Right ventricle myocardium inferior (tissue), 1 donor: ENCODE data around the gene PTPN6. TPM values are rescaled to one million over a fixed set of nuclear protein-coding genes. Genes with fewer than 3 reads are reported as not detected.

Experiments
- ATAC-seq: fragments of 200-7000 bp; cut with Tn5 transposase; one replicate; pipeline ENCODE4 v1.9.1; 2020; ENCODE audit warnings: mild to moderate bottlenecking, moderate library complexity
- DNase-seq: peaks from one replicate; pipeline ENCODE4 v3.0.0; 2021; ENCODE audit errors: missing footprints
- intact Hi-C: fragments of 100-400 bp; cut with DNase I; formaldehyde crosslinking; loops from one replicate; pipeline ENCODE4 v1.11.0; 2022
- total RNA-seq: library from RNA; stranded (reverse); fragmentation: NEBNext Ultra II Directional; extraction: Animal tissue kit (Norgen Biotek cat#: 25700); gene quantifications from one replicate; pipeline ENCODE4 v1.2.1, GENCODE V29; 2021
- donor health status: DM: no; HTN: yes; CAD: no; lungs with severe emphysema.

PTPN6 gene
- total RNA-seq, 1 donor from 2014 or later: 9.1 TPM

GRCh38 chr12:6961278-6961694 is 10.1 kb downstream of the PTPN6 start:
- peak; percentile 21 for ATAC-seq
- intact Hi-C loops: no loop called here

GRCh38 chr12:6961695-6962284 is 10.6 kb downstream of the PTPN6 start:
- ATAC-seq: peak; percentile 45
- intact Hi-C loops: no loop called here

More at GRCh38 chr12:6961278-6961694, 10.1 kb downstream of the PTPN6 start:
- peak; percentile 81 for DNase-seq

GRCh38 chr12:6962285-6963015 is 11.3 kb downstream of the PTPN6 start:
- DNase-seq (peak; percentile 44), ATAC-seq (no peak)
- intact Hi-C loops: no loop called here

More at GRCh38 chr12:6961695-6962284, 10.6 kb downstream of the PTPN6 start:
- peak; percentile 78 for DNase-seq

GRCh38 chr12:6963016-6963731 is 12.0 kb downstream of the PTPN6 start:
- peak; percentile 53 for DNase-seq
- intact Hi-C loops: no loop called here
- no peak for ATAC-seq

- intact Hi-C loops: no loop called here
- DNase-seq (peak; percentile 63), ATAC-seq (no peak)
Observed at GRCh38 chr12:6963791-6964413, 12.7 kb downstream of the PTPN6 start.

GRCh38 chr12:6964605-6965025 is 13.5 kb downstream of the PTPN6 start:
- peak; percentile 45 for DNase-seq
- intact Hi-C loops: loop anchor here (1.0 kb wide), 2 partner anchors 20 to 55 kb away; partner anchors contain the start of gene C12orf57
- no peak for ATAC-seq

- intact Hi-C loops: loop anchor here (1.0 kb wide), 2 partner anchors 21 to 54 kb away; partner anchors contain the start of gene C12orf57
- DNase-seq (peak; percentile 91), ATAC-seq (peak; percentile 80)
Observed at GRCh38 chr12:6965026-6965661, 14.0 kb downstream of the PTPN6 start.

- ATAC-seq (no peak), DNase-seq (no peak)
- intact Hi-C loops: loop anchor here (1.0 kb wide), 2 partner anchors 21 to 54 kb away; partner anchors contain the start of gene C12orf57
Observed at GRCh38 chr12:6965714-6966113, 14.6 kb downstream of the PTPN6 start.

- DNase-seq (no peak), ATAC-seq (no peak)
- intact Hi-C loops: no loop called here
Observed at GRCh38 chr12:6966351-6966750, 15.2 kb downstream of the PTPN6 start.

- intact Hi-C loops: no loop called here
- DNase-seq (no peak), ATAC-seq (no peak)
Observed at GRCh38 chr12:6967651-6968100, 16.5 kb downstream of the PTPN6 start.

GRCh38 chr12:6968426-6968825 is 17.3 kb downstream of the PTPN6 start:
- ATAC-seq: no peak
- intact Hi-C loops: no loop called here
- no peak for DNase-seq

- intact Hi-C loops: loop anchor here (2.0 kb wide), 1 partner anchor 49 kb away; the partner anchor contains the start of gene LPCAT3
- ATAC-seq (peak; percentile 8), DNase-seq (peak; percentile 72)
Observed at GRCh38 chr12:6970096-6970527, 19.0 kb downstream of the PTPN6 start.

GRCh38 chr12:6974180-6974579 is 23.0 kb downstream of the PTPN6 start:
- DNase-seq (no peak), ATAC-seq (no peak)
- intact Hi-C loops: no loop called here

- intact Hi-C loops: no loop called here
- ATAC-seq (no peak), DNase-seq (no peak)
Observed at GRCh38 chr12:6975297-6976032, 24.3 kb downstream of the PTPN6 start.

- intact Hi-C loops: no loop called here
Observed at GRCh38 chr12:6977653-6978052, 26.5 kb downstream of the PTPN6 start.

GRCh38 chr12:6978188-6978587 is 27.0 kb downstream of the PTPN6 start:
- DNase-seq (no peak), ATAC-seq (no peak)
- intact Hi-C loops: no loop called here

More at GRCh38 chr12:6977653-6978052, 26.5 kb downstream of the PTPN6 start:
- no peak for DNase-seq
- ATAC-seq: no peak

GRCh38 chr12:6978611-6979011 is 27.5 kb downstream of the PTPN6 start:
- no peak for DNase-seq
- intact Hi-C loops: no loop called here
- ATAC-seq: peak; percentile 34

- peak; percentile 70 for ATAC-seq
- no peak for DNase-seq
Observed at GRCh38 chr12:6979021-6979420, 27.9 kb downstream of the PTPN6 start.

More at GRCh38 chr12:6979021-6979420, 27.9 kb downstream of the PTPN6 start:
- intact Hi-C loops: no loop called here
